HG03175 (cell line): ENCODE data around the gene THBS3.
A peak's percentile ranks its signal among the peaks of the same experiment; 100 is the strongest.
"Not testable (repeated sequence)": the region's sequence is repeated elsewhere in the genome, so short reads cannot be mapped to it uniquely, and the experiment has no call there.

ENCODE experiments used
- ATAC-seq: cut with Tn5 transposase; IDR thresholded peaks from one replicate; pipeline ENCODE4 v1.9.1; 2021; ENCODE audit warnings: mild to moderate bottlenecking, moderate library complexity; ENCODE audit not compliant: unreplicated experiment

THBS3 gene

GRCh38 chr1:155191904-155192303 lies 15.8 kb downstream of the THBS3 start:
- no peak for ATAC-seq

DNA sequence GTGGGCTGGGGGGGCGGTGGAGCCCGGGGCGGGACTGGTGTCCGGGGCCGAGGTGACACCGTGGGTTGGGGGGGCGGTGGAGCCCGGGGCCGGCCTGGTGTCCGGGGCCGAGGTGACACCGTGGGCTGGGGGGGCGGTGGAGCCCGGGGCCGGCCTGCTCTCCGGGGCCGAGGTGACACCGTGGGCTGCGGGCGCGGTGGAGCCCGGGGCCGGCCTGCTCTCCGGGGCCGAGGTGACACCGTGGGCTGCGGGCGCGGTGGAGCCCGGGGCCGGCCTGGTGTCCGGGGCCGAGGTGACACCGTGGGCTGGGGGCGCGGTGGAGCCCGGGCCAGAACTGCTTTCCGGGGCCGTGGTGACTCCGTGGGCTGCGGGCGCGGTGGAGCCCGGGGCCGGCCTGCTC lies 17.8 kb downstream of the THBS3 start:
- ATAC-seq: not testable (repeated sequence)

- no peak for ATAC-seq
These were observed 19.4 kb downstream of the THBS3 start for GRCh38 chr1:155188268-155188667.

DNA sequence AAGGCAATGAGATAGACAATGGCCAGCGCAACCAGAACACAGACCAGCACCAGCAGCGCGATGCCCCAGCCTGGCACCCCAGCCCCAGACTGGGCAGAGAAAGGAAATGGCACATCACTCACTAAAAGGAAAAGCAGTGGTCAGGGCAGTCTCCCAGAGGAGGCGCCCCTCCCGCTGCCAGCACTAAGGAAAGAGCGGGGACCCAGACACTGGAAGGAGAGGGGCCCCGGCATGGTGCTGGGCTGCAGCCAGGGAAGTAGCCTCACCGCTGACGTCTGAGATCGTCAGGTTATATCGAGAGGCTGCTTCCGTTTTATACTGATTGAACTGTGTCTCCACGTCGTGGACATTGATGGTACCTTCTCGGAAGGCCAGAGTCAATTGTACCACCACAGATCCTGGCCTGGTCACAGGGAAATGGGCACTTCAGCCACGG lies 20.2 kb downstream of the THBS3 start:
- no peak for ATAC-seq

GRCh38 chr1:155186794-155187455 lies 20.8 kb downstream of the THBS3 start:
- no peak for ATAC-seq

DNA sequence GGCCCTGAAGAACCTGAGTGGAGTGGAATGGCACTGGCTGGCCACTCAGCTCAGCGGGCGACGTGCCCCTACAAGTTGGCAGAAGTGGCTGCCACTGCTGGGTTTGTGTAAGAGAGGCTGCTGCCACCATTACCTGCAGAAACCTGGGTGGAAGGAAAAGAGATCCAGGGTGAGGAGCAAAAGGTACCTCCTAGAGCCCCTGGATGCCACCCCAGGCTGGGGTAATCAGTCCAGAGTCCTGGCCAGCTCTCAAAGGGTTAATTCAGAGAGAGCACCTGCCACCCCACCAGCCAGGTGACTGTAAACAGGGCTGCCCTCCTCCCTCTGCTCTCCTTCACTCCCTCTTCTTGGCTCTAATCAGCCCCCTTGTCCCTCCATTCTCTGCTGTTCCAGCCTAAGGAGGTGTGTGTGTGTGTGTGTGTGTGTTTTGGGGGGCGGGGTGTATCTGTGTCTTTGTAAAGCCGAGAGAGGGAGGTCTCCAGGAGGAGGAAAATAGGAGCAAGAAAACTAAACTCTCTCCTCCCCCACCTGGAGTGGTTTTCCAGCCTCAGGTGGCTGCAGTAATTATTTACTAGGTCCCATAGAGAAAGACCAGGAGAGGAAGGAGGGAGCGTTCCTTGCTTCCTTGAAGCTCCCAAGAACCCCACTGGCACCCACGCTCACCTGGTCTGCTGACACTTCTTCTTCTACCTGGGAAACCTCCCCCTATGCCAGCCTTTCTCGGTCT lies 21.5 kb downstream of the THBS3 start:
- ATAC-seq: no peak

- no peak for ATAC-seq
These were observed 22.0 kb downstream of the THBS3 start for GRCh38 chr1:155185783-155186066.

DNA sequence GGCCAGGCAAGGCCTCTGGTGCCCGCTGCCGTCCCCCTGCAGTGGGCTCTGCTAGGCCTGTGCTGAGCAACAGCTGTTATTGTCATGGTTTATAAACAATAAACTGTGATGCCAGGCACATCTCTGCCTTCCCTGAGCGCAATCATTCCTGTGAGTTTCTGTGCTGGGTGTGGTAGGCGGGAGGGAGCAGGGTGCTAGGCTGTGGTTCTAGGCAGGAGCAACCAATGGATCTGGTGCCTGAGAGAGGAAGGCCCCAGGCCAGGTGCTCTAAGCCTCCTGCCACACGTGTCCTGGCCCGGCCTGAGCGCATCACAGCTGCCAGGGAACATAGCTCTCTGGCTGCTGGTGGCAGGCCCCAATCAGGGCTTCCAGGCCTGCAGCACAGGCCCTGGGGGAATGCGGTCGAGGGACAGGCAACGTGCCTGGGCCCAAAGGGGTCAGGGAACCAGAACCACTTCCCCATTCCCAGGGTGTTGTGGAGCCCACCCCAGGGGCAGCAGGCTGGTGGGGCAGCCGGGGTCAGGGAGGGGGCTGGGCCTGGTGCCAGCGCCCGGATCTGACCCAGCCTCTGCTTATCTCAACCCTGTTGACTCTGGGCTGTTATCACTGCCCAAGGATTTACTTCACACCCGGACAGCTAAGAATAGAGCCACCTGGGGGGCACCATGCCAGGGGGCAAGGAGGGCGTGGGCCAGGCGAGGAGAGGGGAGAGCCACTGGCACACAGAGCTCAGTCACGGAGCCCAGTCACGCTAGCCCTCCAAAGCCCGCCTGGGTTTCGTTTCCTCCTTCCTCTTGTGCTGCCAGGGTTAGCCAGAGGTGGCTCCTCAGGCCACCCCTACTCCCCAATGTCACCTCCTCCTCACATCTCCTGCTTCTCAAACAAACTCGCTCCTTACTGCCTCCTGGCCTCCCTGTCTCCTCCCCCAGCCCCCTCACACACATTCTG lies 22.6 kb downstream of the THBS3 start:
- peak; percentile 93 for ATAC-seq

DNA sequence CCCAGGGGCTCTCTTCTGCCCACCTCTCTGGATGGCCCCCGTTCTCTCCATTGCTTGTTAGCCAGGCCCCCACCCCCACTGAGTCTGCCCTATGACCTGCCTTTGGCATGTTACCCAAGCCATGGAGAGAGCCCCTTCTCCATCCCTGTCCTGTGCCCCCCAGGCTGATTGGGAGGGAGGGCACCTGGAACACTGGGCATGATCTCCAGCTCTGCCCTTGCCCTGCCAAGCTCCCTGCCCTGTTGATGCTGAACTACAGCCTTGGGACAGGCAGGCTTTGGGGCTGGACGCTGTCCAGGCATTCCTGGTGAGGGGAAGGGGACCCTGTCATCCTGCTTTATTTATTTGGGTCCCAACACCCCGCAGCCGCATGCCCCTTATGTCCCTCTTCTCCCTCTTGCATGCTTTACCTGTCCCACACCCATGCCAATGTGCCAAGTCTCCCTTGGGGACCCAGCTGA lies 23.3 kb downstream of the THBS3 start:
- no peak for ATAC-seq

DNA sequence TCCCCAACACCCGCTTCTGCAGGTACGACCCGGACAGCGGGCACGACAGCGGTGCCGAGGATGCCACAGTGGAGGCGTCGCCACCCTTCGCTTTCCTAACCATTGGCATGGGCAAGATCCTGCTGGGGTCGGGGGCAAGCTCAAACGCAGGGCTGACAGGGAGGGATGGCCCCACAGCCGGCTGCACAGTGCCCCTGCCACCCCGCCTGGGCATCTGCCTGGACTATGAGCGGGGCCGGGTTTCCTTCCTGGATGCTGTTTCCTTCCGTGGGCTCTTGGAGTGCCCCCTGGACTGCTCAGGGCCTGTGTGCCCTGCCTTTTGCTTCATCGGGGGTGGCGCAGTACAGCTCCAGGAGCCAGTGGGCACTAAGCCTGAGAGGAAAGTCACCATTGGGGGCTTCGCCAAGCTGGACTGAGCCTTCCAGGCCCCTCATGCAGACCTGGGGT lies 23.9 kb downstream of the THBS3 start:
- ATAC-seq: no peak

DNA sequence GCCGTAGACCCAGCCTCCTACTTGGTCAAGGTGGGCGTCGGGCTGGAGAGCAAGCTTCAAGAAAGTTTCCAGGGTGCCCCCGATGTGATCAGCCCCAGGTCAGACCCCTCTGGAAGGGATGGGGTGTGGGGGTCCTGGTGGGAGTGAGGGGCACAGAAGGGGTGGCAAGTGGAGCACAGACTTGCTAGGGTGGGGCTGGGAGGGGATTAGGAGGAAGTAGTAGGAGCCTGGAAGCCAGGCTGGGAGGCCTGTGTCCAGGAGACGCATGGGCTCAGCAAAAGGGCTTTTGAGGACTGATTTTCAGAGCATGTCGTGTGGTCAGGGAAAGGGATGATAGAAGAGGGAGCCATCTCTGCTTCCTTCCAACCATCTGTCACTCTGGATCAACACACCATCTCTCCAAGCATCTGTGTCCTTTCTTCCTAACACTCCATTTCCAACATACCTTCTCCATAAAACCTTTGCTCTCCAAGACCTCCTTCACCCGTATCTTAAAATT lies 25.6 kb downstream of the THBS3 start:
- ATAC-seq: no peak

DNA sequence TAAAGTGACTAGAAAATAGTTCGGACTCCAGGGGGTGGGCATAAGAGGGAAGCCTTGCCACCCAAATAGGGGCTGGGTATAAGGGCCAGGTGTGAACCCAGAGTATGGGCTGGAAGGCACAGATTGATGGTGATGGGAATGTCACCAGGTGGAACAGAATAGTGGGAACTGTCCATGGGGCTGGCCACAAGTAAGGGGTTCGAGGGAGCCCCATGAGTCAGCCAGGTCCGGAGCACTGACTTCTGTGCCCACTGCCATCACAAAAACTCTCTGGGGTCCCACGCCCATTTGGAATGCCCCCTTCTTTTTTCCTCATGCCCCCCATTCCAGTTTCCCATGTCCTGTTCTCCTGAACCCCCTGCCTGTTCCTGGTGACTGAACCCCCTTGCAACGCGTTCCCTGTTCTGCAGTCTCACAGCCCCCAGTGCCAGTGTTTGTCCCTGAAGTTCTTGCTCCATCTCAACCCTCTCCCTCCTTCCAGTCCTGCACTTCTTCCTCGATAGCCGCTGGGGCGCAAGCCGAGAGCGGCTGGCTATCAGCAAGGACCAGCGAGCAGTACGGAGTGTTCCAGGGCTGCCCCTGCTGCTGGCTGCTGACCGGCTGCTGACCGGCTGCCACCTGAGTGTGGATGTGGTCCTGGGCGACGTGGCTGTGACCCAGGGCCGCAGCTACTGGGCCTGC lies 26.2 kb downstream of the THBS3 start:
- no peak for ATAC-seq

DNA sequence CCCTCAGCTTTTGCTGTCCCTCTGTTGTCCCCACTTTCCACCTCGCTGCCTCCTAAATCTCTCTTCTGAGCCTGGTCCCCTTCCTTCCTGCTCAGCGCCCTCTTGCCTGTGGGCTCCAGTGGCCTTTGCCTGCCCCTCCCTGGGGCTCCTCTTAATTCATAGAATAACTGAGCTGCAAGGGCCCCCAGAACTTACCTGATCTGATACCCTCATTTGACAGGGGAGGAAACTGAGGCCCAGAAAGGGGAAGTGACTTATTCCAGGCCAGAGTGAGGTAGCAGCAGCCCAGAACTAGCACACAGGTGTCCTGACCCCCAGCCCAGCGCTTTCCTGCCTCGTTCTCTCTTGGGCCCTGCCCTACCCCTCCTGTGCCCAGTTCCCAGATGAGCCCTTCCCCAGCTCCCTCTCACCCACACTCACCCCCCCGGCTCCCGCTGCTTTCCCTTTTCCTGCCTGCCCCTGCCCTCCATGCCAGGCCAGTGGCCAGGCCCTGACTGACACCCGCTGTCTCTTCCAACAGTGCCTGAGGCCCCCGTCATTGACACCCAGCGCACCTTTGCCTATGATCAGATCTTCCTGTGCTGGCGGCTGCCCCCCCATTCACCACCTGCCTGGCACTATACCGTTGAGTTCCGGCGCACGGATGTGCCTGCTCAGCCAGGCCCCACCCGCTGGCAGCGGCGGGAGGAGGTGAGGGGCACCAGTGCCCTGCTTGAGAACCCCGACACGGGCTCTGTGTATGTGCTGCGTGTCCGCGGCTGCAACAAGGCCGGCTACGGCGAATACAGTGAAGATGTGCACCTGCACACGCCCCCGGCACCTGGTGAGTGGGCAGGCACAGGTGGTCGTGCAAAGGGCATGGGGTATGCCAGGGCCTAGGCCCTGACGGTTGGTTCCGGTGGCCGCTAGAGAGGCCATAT lies 28.3 kb downstream of the THBS3 start:
- no peak for ATAC-seq

DNA sequence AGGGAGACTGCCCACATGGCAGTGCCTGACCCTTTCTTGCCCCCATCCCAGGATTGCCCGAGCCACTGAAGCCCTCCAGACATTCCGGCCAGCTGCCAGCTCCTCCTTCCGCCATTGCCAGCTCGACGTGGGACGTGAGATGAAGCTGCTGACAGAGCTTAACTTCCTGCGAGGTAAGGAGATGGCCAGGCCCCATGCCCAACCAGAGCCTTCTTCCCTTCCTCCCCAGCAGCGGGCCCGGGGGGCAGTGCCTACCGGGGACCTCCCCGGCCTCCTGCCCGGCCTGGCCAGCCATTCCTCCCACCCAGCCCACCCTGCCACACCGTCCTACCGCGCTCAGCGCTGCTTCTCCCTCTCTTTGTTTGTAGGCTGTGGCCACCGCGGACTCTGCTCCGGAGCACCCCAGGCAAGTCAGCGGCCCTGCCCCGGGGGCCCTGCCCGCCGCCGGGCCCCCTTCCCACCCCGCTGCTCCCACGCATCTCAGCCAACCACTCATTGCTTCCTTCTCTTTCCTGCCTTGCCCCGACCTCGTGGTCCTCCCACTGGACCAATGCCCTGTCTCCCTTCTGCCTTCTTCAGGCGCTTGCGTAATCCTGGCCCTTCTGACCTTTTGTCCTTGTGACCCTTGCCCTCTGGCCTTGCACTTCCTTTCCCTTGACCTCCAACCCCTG lies 29.1 kb downstream of the THBS3 start:
- no peak for ATAC-seq

- ATAC-seq: no peak
These were observed 29.8 kb downstream of the THBS3 start for GRCh38 chr1:155177918-155178281.

GRCh38 chr1:155177192-155177917 lies 30.3 kb downstream of the THBS3 start:
- ATAC-seq: no peak

DNA sequence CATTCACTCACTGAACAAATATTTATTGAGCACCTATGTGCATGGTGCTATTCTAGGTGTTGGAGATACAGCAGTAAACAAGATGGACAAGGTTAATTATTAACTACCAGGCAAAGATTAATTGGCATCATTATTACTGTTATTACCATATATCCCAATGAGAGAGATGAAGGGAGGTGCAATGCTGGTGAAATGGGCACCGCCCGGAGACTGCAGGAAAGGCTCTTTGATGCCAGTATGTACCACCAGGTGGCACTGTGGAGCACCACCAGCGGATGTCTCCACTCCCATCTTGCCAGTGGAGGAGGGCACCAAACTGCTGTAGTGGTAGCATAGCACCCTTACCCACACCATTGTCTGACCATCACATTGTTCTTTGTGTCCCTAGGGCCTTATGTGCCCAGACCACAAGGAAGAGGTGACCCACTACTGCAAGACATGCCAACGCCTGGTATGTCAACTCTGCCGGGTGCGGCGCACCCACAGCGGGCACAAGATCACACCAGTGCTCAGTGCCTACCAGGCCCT lies 31.1 kb downstream of the THBS3 start:
- ATAC-seq: no peak

- no peak for ATAC-seq
These were observed 31.7 kb downstream of the THBS3 start for GRCh38 chr1:155175927-155176371.
